Mesothelial cell of epicardium (in vitro differentiated cells): Measurements from ENCODE around the gene UTS2. TPM values are rescaled to one million over a fixed set of nuclear protein-coding genes. Genes with fewer than 3 reads are reported as not detected.

Source experiments
- DNase-seq, 2 experiments: peaks; one replicate each; pipeline ENCODE4 v3.0.0; 2021; ENCODE audit warnings: low spot score in 2 of 2; ENCODE audit not compliant: unreplicated experiment in 2 of 2
- H3K27ac Mint-ChIP-seq: 2 replicates; pipeline ENCODE4 v1.8.0; 2021; ENCODE audit warnings: mixed read lengths
- H3K27me3 Mint-ChIP-seq: 2 replicates; pipeline ENCODE4 v1.8.0; 2021; ENCODE audit warnings: low read depth, mixed read lengths
- H3K36me3 Mint-ChIP-seq: 2 replicates; pipeline ENCODE4 v1.8.0; 2021; ENCODE audit warnings: mixed read lengths
- H3K4me1 Mint-ChIP-seq: 2 replicates; pipeline ENCODE4 v1.8.0; 2021; ENCODE audit warnings: mixed read lengths
- H3K4me3 Mint-ChIP-seq: 2 replicates; pipeline ENCODE4 v1.8.0; 2021; ENCODE audit warnings: mild to moderate bottlenecking, moderate library complexity, mixed read lengths
- H3K9me3 Mint-ChIP-seq: 2 replicates; pipeline ENCODE4 v1.8.0; 2021; ENCODE audit warnings: mixed read lengths
- total RNA-seq: library from RNA; stranded (reverse); gene quantifications from 3 replicates; pipeline ENCODE4 v1.2.1, GENCODE V29; 2021
- TF ChIP-seq, protein P1 (sequence below): fragments of 200-600 bp; sonication (generic); IDR thresholded peaks from one replicate; pipeline ENCODE4 v1.5.0; 2021; ENCODE audit warnings: antibody characterized with exemption; ENCODE audit not compliant: unreplicated experiment

Gene UTS2
- total RNA-seq, 1 donor from 2014 or later, result not detected

GRCh38 chr1:7826363-7826762, 26.5 kb downstream of the UTS2 start:
- no peak for DNase-seq
- Mint-ChIP-seq H3K9me3 (no peaks in the 10 kb centered on the region), H3K4me1 (peaks cover 2% of the 10 kb centered on the region), H3K27me3 (no peaks in the 10 kb centered on the region), H3K27ac (no peak overlapping the region), H3K4me3 (no peak overlapping the region), H3K36me3 (peaks cover 19% of the 10 kb centered on the region)
- TF ChIP-seq, protein P1, sequence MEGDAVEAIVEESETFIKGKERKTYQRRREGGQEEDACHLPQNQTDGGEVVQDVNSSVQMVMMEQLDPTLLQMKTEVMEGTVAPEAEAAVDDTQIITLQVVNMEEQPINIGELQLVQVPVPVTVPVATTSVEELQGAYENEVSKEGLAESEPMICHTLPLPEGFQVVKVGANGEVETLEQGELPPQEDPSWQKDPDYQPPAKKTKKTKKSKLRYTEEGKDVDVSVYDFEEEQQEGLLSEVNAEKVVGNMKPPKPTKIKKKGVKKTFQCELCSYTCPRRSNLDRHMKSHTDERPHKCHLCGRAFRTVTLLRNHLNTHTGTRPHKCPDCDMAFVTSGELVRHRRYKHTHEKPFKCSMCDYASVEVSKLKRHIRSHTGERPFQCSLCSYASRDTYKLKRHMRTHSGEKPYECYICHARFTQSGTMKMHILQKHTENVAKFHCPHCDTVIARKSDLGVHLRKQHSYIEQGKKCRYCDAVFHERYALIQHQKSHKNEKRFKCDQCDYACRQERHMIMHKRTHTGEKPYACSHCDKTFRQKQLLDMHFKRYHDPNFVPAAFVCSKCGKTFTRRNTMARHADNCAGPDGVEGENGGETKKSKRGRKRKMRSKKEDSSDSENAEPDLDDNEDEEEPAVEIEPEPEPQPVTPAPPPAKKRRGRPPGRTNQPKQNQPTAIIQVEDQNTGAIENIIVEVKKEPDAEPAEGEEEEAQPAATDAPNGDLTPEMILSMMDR, result no peak

DNA sequence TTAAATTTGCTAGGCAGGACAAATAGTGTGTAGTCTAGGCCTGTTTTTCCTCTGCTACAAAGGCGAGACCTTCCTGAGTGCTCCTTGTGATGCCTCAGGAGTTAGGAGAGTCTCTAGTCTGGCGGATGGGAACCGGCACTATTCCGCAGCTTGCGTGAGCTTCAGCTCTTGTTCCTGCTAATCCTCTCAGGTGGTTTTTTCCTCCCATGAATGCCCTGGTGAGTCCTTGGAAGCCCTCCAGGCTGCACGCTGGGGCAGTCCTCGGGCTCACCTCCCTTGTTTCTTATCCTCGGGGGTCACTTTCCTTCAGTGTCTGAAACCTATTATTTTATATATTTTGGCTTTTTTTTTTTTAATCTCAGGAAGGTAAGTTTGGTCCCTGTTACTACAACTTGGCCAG, 28.2 kb downstream of the UTS2 start:
- Mint-ChIP-seq H3K27ac (no peak overlapping the region), H3K4me3 (no peak overlapping the region), H3K27me3 (no peaks in the 10 kb centered on the region)

GRCh38 chr1:7821282-7821681, 31.6 kb downstream of the UTS2 start:
- Mint-ChIP-seq H3K4me1 (no peaks in the 10 kb centered on the region), H3K9me3 (peaks cover 1% of the 10 kb centered on the region), H3K4me3 (no peak overlapping the region), H3K27me3 (no peaks in the 10 kb centered on the region), H3K36me3 (peaks cover 26% of the 10 kb centered on the region), H3K27ac (no peak overlapping the region)
- DNase-seq, result no peak
- TF ChIP-seq, protein P1, result no peak

More for the DNA sequence above, 28.2 kb downstream of the UTS2 start:
- Mint-ChIP-seq H3K4me1 (no peaks in the 10 kb centered on the region), H3K9me3 (no peaks in the 10 kb centered on the region), H3K36me3 (peaks cover 27% of the 10 kb centered on the region)
- no peak for DNase-seq
- TF ChIP-seq, protein P1, result no peak

DNA sequence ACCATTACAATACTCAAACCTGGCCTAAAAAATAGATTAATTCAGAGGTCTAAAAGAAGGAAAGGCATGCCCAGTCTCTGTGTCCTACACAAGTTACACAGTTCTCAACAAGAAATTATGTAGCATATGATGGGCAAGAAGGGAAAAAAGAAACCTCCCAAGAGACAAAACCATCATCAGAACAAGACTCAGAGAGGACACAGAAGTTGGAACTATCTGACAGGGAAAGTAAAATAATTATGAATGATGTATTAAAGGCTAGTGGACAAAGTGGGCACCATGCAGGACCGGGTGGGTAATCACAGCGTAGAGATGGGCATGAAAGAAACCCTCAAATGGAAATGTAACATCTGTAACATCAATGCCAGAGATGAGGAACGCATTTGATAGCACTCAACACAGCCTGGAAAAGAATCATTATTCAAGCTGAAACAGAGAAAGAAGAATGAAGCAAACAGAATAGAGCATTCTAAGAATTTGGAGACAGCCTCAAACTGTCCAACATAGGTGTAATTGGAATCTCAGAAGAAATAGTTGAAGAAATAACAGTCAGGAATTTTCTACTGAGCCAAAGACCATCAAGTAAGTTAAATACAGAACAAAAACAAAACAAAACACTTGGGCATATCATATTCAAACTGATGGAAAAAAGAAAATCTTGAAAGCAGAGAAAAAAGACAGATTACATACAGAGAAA, 39.0 kb downstream of the UTS2 start:
- no peak overlapping the region for H3K27ac Mint-ChIP-seq
- peaks cover 30% of the 10 kb centered on the region for H3K9me3 Mint-ChIP-seq
- no peaks in the 10 kb centered on the region for H3K27me3 Mint-ChIP-seq
- H3K4me3 Mint-ChIP-seq, result no peak overlapping the region
- H3K36me3 Mint-ChIP-seq, result peaks cover 32% of the 10 kb centered on the region
- TF ChIP-seq, protein P1, result no peak
- no peak for DNase-seq
- no peaks in the 10 kb centered on the region for H3K4me1 Mint-ChIP-seq

DNA sequence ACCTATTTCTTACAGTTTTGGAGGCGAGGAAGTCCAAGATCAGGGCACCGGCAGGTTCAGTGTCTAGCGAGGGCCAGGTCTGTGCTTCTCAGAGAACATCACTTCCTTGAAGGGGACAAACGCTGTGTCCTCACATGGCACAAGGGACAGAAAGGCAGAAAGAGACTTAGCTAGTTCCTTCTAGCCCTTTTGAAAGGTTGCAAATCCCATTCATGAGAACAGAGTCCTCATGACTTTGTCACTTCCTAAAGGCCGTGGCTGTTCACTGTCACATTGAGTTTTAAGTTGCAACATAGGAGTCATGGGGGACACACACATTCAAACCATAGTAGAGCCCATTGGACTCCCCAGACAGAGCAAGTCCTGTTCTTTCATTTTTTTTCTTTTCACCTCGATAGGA, 41.4 kb downstream of the UTS2 start:
- TF ChIP-seq, protein P1, result no peak
- DNase-seq, result no peak
- Mint-ChIP-seq H3K36me3 (peaks cover 30% of the 10 kb centered on the region), H3K9me3 (peaks cover 30% of the 10 kb centered on the region), H3K4me3 (no peak overlapping the region), H3K27ac (no peak overlapping the region), H3K27me3 (no peaks in the 10 kb centered on the region), H3K4me1 (no peaks in the 10 kb centered on the region)
